Nephron progenitor cell (in vitro differentiated cells): ENCODE data around the gene NCAPG2.

Experiments
- DNase-seq: peaks from one replicate; pipeline ENCODE4 v3.0.0; 2021
- H3K27ac Mint-ChIP-seq: 2 replicates; pipeline ENCODE4 v1.8.0; 2021; ENCODE audit warnings: mild to moderate bottlenecking, moderate library complexity, mixed read lengths
- H3K27me3 Mint-ChIP-seq: 2 replicates; pipeline ENCODE4 v1.8.0; 2021; ENCODE audit warnings: mild to moderate bottlenecking, low read depth, mixed read lengths; ENCODE audit not compliant: poor library complexity
- H3K36me3 Mint-ChIP-seq: 2 replicates; pipeline ENCODE4 v1.8.0; 2021; ENCODE audit warnings: low read depth, mixed read lengths
- H3K4me1 Mint-ChIP-seq: 2 replicates; pipeline ENCODE4 v1.8.0; 2021; ENCODE audit warnings: mixed read lengths
- H3K4me3 Mint-ChIP-seq: 2 replicates; pipeline ENCODE4 v1.8.0; 2021; ENCODE audit warnings: mild to moderate bottlenecking, moderate library complexity, mixed read lengths
- H3K9me3 Mint-ChIP-seq: 2 replicates; pipeline ENCODE4 v1.8.0; 2021; ENCODE audit warnings: mild to moderate bottlenecking, moderate library complexity, mixed read lengths
- CTCF ChIP-seq: fragments of 200-600 bp; sonication (generic); IDR thresholded peaks from 2 replicates; pipeline ENCODE4 v1.5.0; 2021; ENCODE audit warnings: antibody characterized with exemption

The NCAPG2 gene

GRCh38 chr7:158611541-158611940, 93.1 kb downstream of the NCAPG2 start:
- no peak overlapping the region for H3K27ac Mint-ChIP-seq
- TF ChIP-seq CTCF: no peak
- H3K4me1 Mint-ChIP-seq: peaks cover 51% of the 10 kb centered on the region
- peaks cover 14% of the 10 kb centered on the region for H3K36me3 Mint-ChIP-seq
- peaks cover 3% of the 10 kb centered on the region for H3K27me3 Mint-ChIP-seq
- no peak for DNase-seq
- no peaks in the 10 kb centered on the region for H3K9me3 Mint-ChIP-seq
- H3K4me3 Mint-ChIP-seq: no peak overlapping the region

DNA sequence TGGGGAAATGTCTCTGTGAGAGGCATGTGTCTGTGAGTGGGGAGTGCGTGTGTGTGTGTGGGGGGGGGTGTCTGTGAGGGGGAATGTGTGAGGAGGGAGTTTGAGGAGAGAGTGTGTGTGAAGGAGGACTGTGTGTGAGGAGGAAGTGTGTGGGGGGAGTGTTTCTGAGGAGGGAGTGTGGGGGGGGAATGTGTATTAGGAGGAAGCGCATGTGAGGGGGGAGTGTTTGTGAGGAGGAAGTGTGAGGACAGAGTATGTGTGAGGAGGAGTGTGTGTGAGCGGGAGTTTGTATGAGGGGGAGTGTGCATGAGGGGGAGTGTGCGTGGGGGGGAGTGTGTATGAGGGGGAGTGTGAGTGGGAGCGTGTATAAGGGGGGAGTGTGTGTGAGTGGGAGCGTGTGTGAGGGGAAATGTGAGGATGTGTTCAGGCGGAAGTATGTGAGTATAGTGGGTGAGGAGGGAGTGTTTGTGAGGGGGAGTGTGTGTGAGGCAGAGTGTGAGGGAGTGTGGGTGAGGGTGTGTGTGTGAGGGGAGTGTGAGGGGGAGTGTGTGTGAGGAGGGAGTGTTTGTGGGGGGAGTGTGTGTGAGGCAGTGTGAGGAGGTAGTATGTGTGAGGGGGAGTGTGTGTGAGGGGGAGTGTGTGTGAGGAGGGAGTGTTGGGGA, 95.2 kb downstream of the NCAPG2 start:
- DNase-seq: no peak
- TF ChIP-seq CTCF: no peak
- Mint-ChIP-seq H3K4me3 (no peak overlapping the region), H3K9me3 (no peaks in the 10 kb centered on the region), H3K27ac (peak overlapping the region; percentile 98), H3K36me3 (peaks cover 14% of the 10 kb centered on the region), H3K27me3 (peaks cover 3% of the 10 kb centered on the region), H3K4me1 (peaks cover 43% of the 10 kb centered on the region)

DNA sequence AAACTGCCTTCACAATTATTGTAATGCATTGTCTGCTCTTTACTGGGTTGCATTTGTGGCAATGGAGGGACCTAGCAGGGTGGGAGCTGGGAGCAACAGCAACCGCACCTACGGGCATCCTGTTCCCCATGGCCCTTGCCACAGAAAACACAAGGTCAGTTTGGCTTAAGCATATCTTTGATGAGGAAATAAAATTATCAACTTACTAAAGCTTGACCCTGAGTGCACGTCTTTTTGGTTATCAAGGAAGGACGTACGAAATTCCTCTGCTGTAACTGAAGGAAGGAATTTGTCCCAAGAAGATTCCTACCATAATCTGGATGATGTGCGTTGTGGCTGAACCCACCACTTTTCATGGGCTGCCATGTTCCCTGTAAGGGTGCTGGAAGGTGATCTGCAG, 97.0 kb downstream of the NCAPG2 start:
- no peak for TF ChIP-seq CTCF
- peaks cover 36% of the 10 kb centered on the region for H3K4me1 Mint-ChIP-seq
- H3K27ac Mint-ChIP-seq: peak overlapping the region; percentile 45
- peaks cover 3% of the 10 kb centered on the region for H3K27me3 Mint-ChIP-seq
- no peaks in the 10 kb centered on the region for H3K9me3 Mint-ChIP-seq
- H3K4me3 Mint-ChIP-seq: no peak overlapping the region
- peaks cover 14% of the 10 kb centered on the region for H3K36me3 Mint-ChIP-seq
- DNase-seq: no peak

DNA sequence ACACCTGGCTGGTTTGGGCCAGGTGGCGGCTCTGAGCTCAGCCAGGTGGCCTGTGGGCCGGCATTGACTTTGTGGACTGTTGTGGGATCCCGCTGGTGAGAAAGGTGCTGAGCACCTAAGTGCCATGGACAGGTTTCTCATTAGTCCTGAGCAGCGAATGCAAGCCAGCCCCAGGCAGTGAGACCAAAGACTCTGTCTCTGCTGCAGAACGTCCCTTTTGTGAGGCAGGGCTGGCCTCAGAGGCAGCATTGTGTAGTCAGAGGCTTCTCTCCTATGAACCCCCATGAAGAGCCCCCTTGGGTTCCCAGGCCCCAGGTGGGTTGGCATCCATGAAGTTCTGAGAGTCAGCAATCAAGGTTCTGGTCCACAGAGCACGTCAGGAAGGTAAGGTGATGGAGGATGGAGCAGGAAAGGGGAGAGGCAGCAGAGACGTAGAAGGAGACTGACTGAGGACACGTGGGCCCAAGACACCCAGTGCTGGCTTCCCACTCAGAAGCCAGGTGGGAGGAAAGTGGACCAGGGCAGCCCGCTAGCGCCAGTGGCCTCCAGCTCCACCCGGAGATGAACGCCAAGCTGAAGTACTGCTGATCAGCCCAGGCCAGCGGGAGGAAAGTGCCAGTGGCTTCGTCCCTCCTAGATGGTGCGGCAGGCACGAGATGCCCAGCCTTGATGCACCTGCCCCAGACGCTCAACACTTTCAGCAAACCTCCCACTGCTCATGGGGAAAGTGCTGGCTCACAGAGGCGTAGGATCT, 97.8 kb downstream of the NCAPG2 start:
- no peak for DNase-seq
- peaks cover 3% of the 10 kb centered on the region for H3K27me3 Mint-ChIP-seq
- H3K36me3 Mint-ChIP-seq: peaks cover 14% of the 10 kb centered on the region
- H3K27ac Mint-ChIP-seq: peak overlapping the region; percentile 45
- peaks cover 31% of the 10 kb centered on the region for H3K4me1 Mint-ChIP-seq
- no peak overlapping the region for H3K4me3 Mint-ChIP-seq
- TF ChIP-seq CTCF: no peak
- H3K9me3 Mint-ChIP-seq: no peaks in the 10 kb centered on the region

GRCh38 chr7:158606129-158606528, 98.5 kb downstream of the NCAPG2 start:
- peaks cover 31% of the 10 kb centered on the region for H3K4me1 Mint-ChIP-seq
- H3K36me3 Mint-ChIP-seq: peaks cover 14% of the 10 kb centered on the region
- no peak overlapping the region for H3K4me3 Mint-ChIP-seq
- no peak for TF ChIP-seq CTCF
- H3K9me3 Mint-ChIP-seq: no peaks in the 10 kb centered on the region
- H3K27ac Mint-ChIP-seq: peak overlapping the region; percentile 85
- peaks cover 3% of the 10 kb centered on the region for H3K27me3 Mint-ChIP-seq
- DNase-seq: no peak
